ENCODE measurements around the gene DCDC2C. TPM values are rescaled to one million over a fixed set of nuclear protein-coding genes. Genes with fewer than 3 reads are reported as not detected.

DCDC2C gene
- total and polyA plus RNA-seq, 7 donors: 0.13 TPM; not detected in 6

- no peak overlapping the region for H3K27ac ChIP-seq
- TF ChIP-seq CTCF (IDR thresholded peaks at IDR 0.05): no peak
- H3K4me1 ChIP-seq: no peaks in the 10 kb centered on the region
- no peak overlapping the region for H3K4me3 ChIP-seq
- ATAC-seq: no peak
- 53 to 63% (median 61%) methylated on average over 4 of the region's 4 CpGs for WGBS, 3 donors
- no peak for DNase-seq
- intact Hi-C loops (cut with DNase I): no loop called here
- no peaks in the 10 kb centered on the region for H3K9me3 ChIP-seq
- H3K27me3 ChIP-seq (ENCODE audit: insufficient read depth in 3 of 3, low read length in 2 of 3): no peaks in the 10 kb centered on the region
- no peaks in the 10 kb centered on the region for H3K36me3 ChIP-seq (ENCODE audit: insufficient read depth in 1 of 2, low read depth in 1 of 2)
Observed at GRCh38 chr2:3801506-3801905, 98.1 kb downstream of the DCDC2C start.

GRCh38 chr2:3805201-3805939 is 102.0 kb downstream of the DCDC2C start:
- H3K27ac ChIP-seq: no peak overlapping the region
- no peaks in the 10 kb centered on the region for H3K9me3 ChIP-seq
- no peaks in the 10 kb centered on the region for H3K27me3 ChIP-seq (ENCODE audit: insufficient read depth in 3 of 3, low read length in 2 of 3)
- no peaks in the 10 kb centered on the region for H3K36me3 ChIP-seq (ENCODE audit: insufficient read depth in 1 of 2, low read depth in 1 of 2)
- ATAC-seq (no peak), DNase-seq (no peak)
- intact Hi-C loops (cut with DNase I): no loop called here
- no peaks in the 10 kb centered on the region for H3K4me1 ChIP-seq
- WGBS, 3 donors: 51 to 58% (median 56%) methylated on average over 15 of the region's 15 CpGs
- no peak for TF ChIP-seq CTCF (IDR thresholded peaks at IDR 0.05)
- no peak overlapping the region for H3K4me3 ChIP-seq

GRCh38 chr2:3806168-3806567 is 102.8 kb downstream of the DCDC2C start:
- no peaks in the 10 kb centered on the region for H3K4me1 ChIP-seq
- H3K27me3 ChIP-seq (ENCODE audit: insufficient read depth in 3 of 3, low read length in 2 of 3): no peaks in the 10 kb centered on the region
- ATAC-seq: no peak
- H3K9me3 ChIP-seq: no peaks in the 10 kb centered on the region
- no peak overlapping the region for H3K27ac ChIP-seq
- 72 to 80% (median 73%) methylated on average over 10 of the region's 10 CpGs for WGBS, 3 donors
- H3K4me3 ChIP-seq: no peak overlapping the region
- no peak for TF ChIP-seq CTCF (IDR thresholded peaks at IDR 0.05)
- no peaks in the 10 kb centered on the region for H3K36me3 ChIP-seq (ENCODE audit: insufficient read depth in 1 of 2, low read depth in 1 of 2)
- intact Hi-C loops (cut with DNase I): no loop called here
- DNase-seq: no peak

- DNase-seq (no peak), ATAC-seq (no peak)
- WGBS, 3 donors: 68 to 91% (median 90%) methylated on average over 7 of the region's 7 CpGs
- H3K9me3 ChIP-seq: no peaks in the 10 kb centered on the region
- no peak overlapping the region for H3K4me3 ChIP-seq
- H3K4me1 ChIP-seq: no peaks in the 10 kb centered on the region
- no peaks in the 10 kb centered on the region for H3K27me3 ChIP-seq (ENCODE audit: insufficient read depth in 3 of 3, low read length in 2 of 3)
- intact Hi-C loops (cut with DNase I): no loop called here
- no peak overlapping the region for H3K27ac ChIP-seq
- no peaks in the 10 kb centered on the region for H3K36me3 ChIP-seq (ENCODE audit: insufficient read depth in 1 of 2, low read depth in 1 of 2)
- TF ChIP-seq CTCF (IDR thresholded peaks at IDR 0.05): no peak
Observed at GRCh38 chr2:3806730-3807129, 103.4 kb downstream of the DCDC2C start.

- Histone ChIP-seq H3K27ac (no peak overlapping the region), H3K36me3 (ENCODE audit: insufficient read depth in 1 of 2, low read depth in 1 of 2) (no peaks in the 10 kb centered on the region), H3K4me3 (no peak overlapping the region), H3K27me3 (ENCODE audit: insufficient read depth in 3 of 3, low read length in 2 of 3) (no peaks in the 10 kb centered on the region), H3K4me1 (no peaks in the 10 kb centered on the region), H3K9me3 (no peaks in the 10 kb centered on the region)
- intact Hi-C loops (cut with DNase I): no loop called here
- no peak for DNase-seq
- 80 to 89% (median 83%) methylated on average over 3 of the region's 3 CpGs for WGBS, 3 donors
- no peak for TF ChIP-seq CTCF (IDR thresholded peaks at IDR 0.05)
- ATAC-seq: no peak
Observed at GRCh38 chr2:3807853-3808252, 104.5 kb downstream of the DCDC2C start.

All from psoas muscle (tissue), 8 donors.